Small intestine (tissue), 7 donors: Measurements from ENCODE around the gene VWA8. TPM values are rescaled to one million over a fixed set of nuclear protein-coding genes. Genes with fewer than 3 reads are reported as not detected.
"Not testable (repeated sequence)": the region's sequence is repeated elsewhere in the genome, so short reads cannot be mapped to it uniquely, and the experiment has no call there.

Experiments used
- DNase-seq, 2 donors: peaks; one replicate each; pipeline versions ENCODE4 v3.0.0 to v3.0.0-alpha.2; 2013
- FAIRE-seq: peaks from 2 replicates; lab custom pipeline; 2012; peaks lifted over from hg19 to GRCh38; lab: Jason Lieb, UNC
- H3K27ac ChIP-seq, 3 donors: one replicate each; pipeline ENCODE4 v1.5.1; 2013; ENCODE audit warnings: low read length in 2 of 3, mild to moderate bottlenecking in 2 of 3, control low read depth in 1 of 3, inconsistent platforms in 1 of 3, low read depth in 1 of 3, moderate library complexity in 1 of 3
- H3K27me3 ChIP-seq, 3 donors: one replicate each; pipeline ENCODE4 v1.6.1; 2013; ENCODE audit warnings: low read length in 3 of 3, inconsistent platforms in 1 of 3; ENCODE audit not compliant: control insufficient read depth in 3 of 3, insufficient read depth in 3 of 3
- H3K36me3 ChIP-seq, 3 donors: one replicate each; pipeline ENCODE4 v1.6.1; 2013; ENCODE audit warnings: low read length in 3 of 3, inconsistent platforms in 1 of 3, low read depth in 1 of 3, mild to moderate bottlenecking in 1 of 3, moderate library complexity in 1 of 3; ENCODE audit not compliant: control insufficient read depth in 3 of 3, insufficient read depth in 2 of 3
- H3K4me1 ChIP-seq, 3 donors: one replicate each; pipeline ENCODE4 v1.6.1; 2013; ENCODE audit warnings: low read length in 2 of 3, inconsistent platforms in 1 of 3, low read depth in 1 of 3, mild to moderate bottlenecking in 1 of 3, moderate library complexity in 1 of 3; ENCODE audit not compliant: control insufficient read depth in 3 of 3, insufficient read depth in 2 of 3
- H3K4me3 ChIP-seq, 3 donors: one replicate each; pipeline ENCODE4 v1.5.1; 2013; ENCODE audit warnings: low read length in 3 of 3, control low read depth in 1 of 3, inconsistent platforms in 1 of 3, low read depth in 1 of 3, mild to moderate bottlenecking in 1 of 3, moderate library complexity in 1 of 3
- H3K9me3 ChIP-seq, 2 donors: one replicate each; pipeline ENCODE4 v1.6.1; 2013; ENCODE audit warnings: low read depth in 1 of 2, low read length in 1 of 2; ENCODE audit not compliant: control insufficient read depth in 2 of 2, insufficient read depth in 1 of 2
- WGBS, 3 donors: extraction: QIAGEN DNeasy Blood & Tissue Kit; methylation state at CpG; one replicate each; pipeline ENCODE4 v1.1.7; 2013; 5-methylcytosine and 5-hydroxymethylcytosine counted together
- polyA plus RNA-seq, 4 donors: library from polyadenylated mRNA; stranded (reverse) in 3 of 4; unstranded in 1 of 4; fragments of 200-250 nt in 3 of 4; fragments of 120-200 nt in 1 of 4; gene quantifications; one replicate each; pipeline versions ENCODE4 v1.2.1 to v1.2.3, GENCODE V29; 2013
- donor health status: healthy with polysubstance abuse.
- donor health status: control.
- donor health status: control.
- donor health status: Bipolar disorder and iron deficiency.
- donor health status: healthy.

The VWA8 gene
- polyA plus RNA-seq, 4 donors: 3.8 to 11.5 (median 6.0) TPM

- not testable (repeated sequence) for FAIRE-seq, H3K4me3 ChIP-seq, H3K27me3 ChIP-seq, H3K36me3 ChIP-seq, H3K9me3 ChIP-seq, H3K27ac ChIP-seq, H3K4me1 ChIP-seq, DNase-seq
- 81 to 99% (median 83%) methylated on average over 3 of the region's 3 CpGs for WGBS, 3 donors
Measured at GRCh38 chr13:41542799-41543198, 418.1 kb downstream of the VWA8 start.

- DNase-seq (no peak), FAIRE-seq (no peak)
- Histone ChIP-seq H3K4me3 (no peak overlapping the region), H3K27ac (no peak overlapping the region), H3K27me3 (no peaks in the 10 kb centered on the region), H3K36me3 (no peaks in the 10 kb centered on the region), H3K4me1 (peaks cover 0 to 5% (median 0%) of the 10 kb centered on the region in 3 donors), H3K9me3 (peaks cover 0 to 5% of the 10 kb centered on the region in 2 donors)
- 83 to 92% (median 91%) methylated on average over 10 of the region's 10 CpGs for WGBS, 3 donors
Measured at GRCh38 chr13:41542281-41542680, 418.6 kb downstream of the VWA8 start.

- Histone ChIP-seq H3K9me3 (peaks cover 0 to 5% of the 10 kb centered on the region in 2 donors), H3K36me3 (no peaks in the 10 kb centered on the region), H3K4me3 (no peak overlapping the region), H3K4me1 (no peaks in the 10 kb centered on the region), H3K27ac (no peak overlapping the region), H3K27me3 (no peaks in the 10 kb centered on the region)
- WGBS, 3 donors: 69 to 71% (median 70%) methylated on average over 9 of the region's 9 CpGs
- DNase-seq (no peak), FAIRE-seq (no peak)
Measured at GRCh38 chr13:41541142-41541938, 419.6 kb downstream of the VWA8 start.

- not testable (repeated sequence) for H3K27ac ChIP-seq, H3K4me1 ChIP-seq, FAIRE-seq, H3K36me3 ChIP-seq, H3K4me3 ChIP-seq, H3K27me3 ChIP-seq, H3K9me3 ChIP-seq
- 36 to 74% (median 47%) methylated on average over 12 to 13 of the region's 13 CpGs for WGBS, 3 donors
- DNase-seq: peak in 1 of 2 donors; percentile 18
Measured at GRCh38 chr13:41540240-41540639, 420.7 kb downstream of the VWA8 start.

GRCh38 chr13:41533266-41534052 is 427.4 kb downstream of the VWA8 start:
- Histone ChIP-seq H3K27ac (no peak overlapping the region), H3K9me3 (no peaks in the 10 kb centered on the region), H3K4me1 (no peaks in the 10 kb centered on the region), H3K27me3 (no peaks in the 10 kb centered on the region), H3K36me3 (peaks cover 0 to 3% (median 0%) of the 10 kb centered on the region in 3 donors), H3K4me3 (no peak overlapping the region)
- DNase-seq: no peak
- 75 to 79% (median 78%) methylated on average over 15 of the region's 15 CpGs for WGBS, 3 donors
- no peak for FAIRE-seq

- Histone ChIP-seq H3K27me3 (no peaks in the 10 kb centered on the region), H3K4me3 (no peak overlapping the region), H3K4me1 (no peaks in the 10 kb centered on the region), H3K9me3 (no peaks in the 10 kb centered on the region), H3K27ac (no peak overlapping the region), H3K36me3 (peaks cover 0 to 3% (median 0%) of the 10 kb centered on the region in 3 donors)
- WGBS, 3 donors: 69 to 89% (median 82%) methylated on average over 3 of the region's 3 CpGs
- DNase-seq: no peak
- FAIRE-seq: no peak
Measured at GRCh38 chr13:41528021-41528420, 432.9 kb downstream of the VWA8 start.

GRCh38 chr13:41520660-41521630 is 440.0 kb downstream of the VWA8 start:
- Histone ChIP-seq H3K27ac (no peak overlapping the region), H3K4me3 (no peak overlapping the region), H3K27me3 (no peaks in the 10 kb centered on the region), H3K9me3 (peaks cover 0 to 2% of the 10 kb centered on the region in 2 donors), H3K36me3 (no peaks in the 10 kb centered on the region), H3K4me1 (no peaks in the 10 kb centered on the region)
- FAIRE-seq (no peak), DNase-seq (no peak)
- WGBS, 3 donors: 82 to 87% (median 86%) methylated on average over 15 of the region's 15 CpGs
